GM10266 (cell line): Measurements from ENCODE around the gene SLC39A9.

ENCODE experiments used
- DNase-seq: peaks from one replicate; pipeline ENCODE4 v3.0.0; 2012; ENCODE audit errors: extremely low spot score
- CTCF ChIP-seq: IDR thresholded peaks from 2 replicates; pipeline ENCODE4 v1.5.1; 2012; ENCODE audit warnings: mild to moderate bottlenecking, low read depth; ENCODE audit not compliant: control insufficient read depth, insufficient read depth; ENCODE audit errors: missing control alignments

Gene SLC39A9

GRCh38 chr14:69460093-69460701 lies 61.7 kb downstream of the SLC39A9 start:
- peak; percentile 81 for TF ChIP-seq CTCF
- DNase-seq: peak; percentile 56

GRCh38 chr14:69464379-69464778 lies 65.9 kb downstream of the SLC39A9 start:
- TF ChIP-seq CTCF: no peak
- no peak for DNase-seq

- TF ChIP-seq CTCF: no peak
- DNase-seq: no peak
Measured at GRCh38 chr14:69464829-69465228, 66.3 kb downstream of the SLC39A9 start.

GRCh38 chr14:69468949-69469348 lies 70.5 kb downstream of the SLC39A9 start:
- no peak for TF ChIP-seq CTCF
- no peak for DNase-seq

GRCh38 chr14:69471436-69471835 lies 72.9 kb downstream of the SLC39A9 start:
- no peak for TF ChIP-seq CTCF
- no peak for DNase-seq

GRCh38 chr14:69471916-69472315 lies 73.4 kb downstream of the SLC39A9 start:
- DNase-seq: no peak
- no peak for TF ChIP-seq CTCF

- TF ChIP-seq CTCF: no peak
- DNase-seq: no peak
Measured at GRCh38 chr14:69473260-69473659, 74.8 kb downstream of the SLC39A9 start.
